PC-3 (cell line): Measurements from ENCODE around the gene MORC1.

ENCODE experiments used
- EZH2 ChIP-seq: fragments of 300-600 bp; sonication (generic); IDR thresholded peaks from one replicate; pipeline ENCODE4 v1.6.1; 2017; ENCODE audit warnings: antibody characterized with exemption, mild to moderate bottlenecking, low read length; ENCODE audit not compliant: unreplicated experiment
- TF ChIP-seq, protein P1 (sequence below): fragments of 300-600 bp; sonication (generic); conservative IDR thresholded peaks from 2 replicates; pipeline ENCODE4 v1.5.1; 2017; ENCODE audit warnings: antibody characterized with exemption, low read depth, mild to moderate bottlenecking, low read length

DNA sequence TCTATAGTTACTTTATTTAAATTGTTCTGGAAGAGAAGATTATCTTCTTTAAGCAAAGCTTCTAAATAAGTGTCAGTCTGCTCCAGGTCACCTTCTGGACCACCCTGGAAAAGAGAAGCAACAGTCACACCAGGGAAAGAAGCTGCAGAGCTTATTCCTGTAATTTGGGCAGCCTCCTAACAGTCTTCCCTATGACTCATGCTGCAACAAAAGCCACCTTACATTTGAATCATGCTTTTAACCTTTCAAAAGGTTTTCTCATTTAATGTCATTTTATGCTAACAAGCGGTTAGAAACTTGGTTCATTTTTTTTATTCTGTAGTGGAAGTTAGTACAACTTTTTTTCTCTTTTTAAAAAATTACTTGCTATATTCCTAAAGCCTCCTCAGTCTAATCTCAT, 158.9 kb downstream of the MORC1 start:
- TF ChIP-seq, protein P1, sequence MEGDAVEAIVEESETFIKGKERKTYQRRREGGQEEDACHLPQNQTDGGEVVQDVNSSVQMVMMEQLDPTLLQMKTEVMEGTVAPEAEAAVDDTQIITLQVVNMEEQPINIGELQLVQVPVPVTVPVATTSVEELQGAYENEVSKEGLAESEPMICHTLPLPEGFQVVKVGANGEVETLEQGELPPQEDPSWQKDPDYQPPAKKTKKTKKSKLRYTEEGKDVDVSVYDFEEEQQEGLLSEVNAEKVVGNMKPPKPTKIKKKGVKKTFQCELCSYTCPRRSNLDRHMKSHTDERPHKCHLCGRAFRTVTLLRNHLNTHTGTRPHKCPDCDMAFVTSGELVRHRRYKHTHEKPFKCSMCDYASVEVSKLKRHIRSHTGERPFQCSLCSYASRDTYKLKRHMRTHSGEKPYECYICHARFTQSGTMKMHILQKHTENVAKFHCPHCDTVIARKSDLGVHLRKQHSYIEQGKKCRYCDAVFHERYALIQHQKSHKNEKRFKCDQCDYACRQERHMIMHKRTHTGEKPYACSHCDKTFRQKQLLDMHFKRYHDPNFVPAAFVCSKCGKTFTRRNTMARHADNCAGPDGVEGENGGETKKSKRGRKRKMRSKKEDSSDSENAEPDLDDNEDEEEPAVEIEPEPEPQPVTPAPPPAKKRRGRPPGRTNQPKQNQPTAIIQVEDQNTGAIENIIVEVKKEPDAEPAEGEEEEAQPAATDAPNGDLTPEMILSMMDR, result no peak
- TF ChIP-seq EZH2, result no peak
